GM18502 (cell line): ENCODE measurements around the gene ZNG1E.
"Not testable (repeated sequence)": the region's sequence is repeated elsewhere in the genome, so short reads cannot be mapped to it uniquely, and the experiment has no call there.

Experiments used
- ATAC-seq: cut with Tn5 transposase; IDR thresholded peaks from one replicate; pipeline ENCODE4 v1.9.1; 2021; ENCODE audit warnings: mild to moderate bottlenecking; ENCODE audit not compliant: unreplicated experiment, poor library complexity

Gene ZNG1E

DNA sequence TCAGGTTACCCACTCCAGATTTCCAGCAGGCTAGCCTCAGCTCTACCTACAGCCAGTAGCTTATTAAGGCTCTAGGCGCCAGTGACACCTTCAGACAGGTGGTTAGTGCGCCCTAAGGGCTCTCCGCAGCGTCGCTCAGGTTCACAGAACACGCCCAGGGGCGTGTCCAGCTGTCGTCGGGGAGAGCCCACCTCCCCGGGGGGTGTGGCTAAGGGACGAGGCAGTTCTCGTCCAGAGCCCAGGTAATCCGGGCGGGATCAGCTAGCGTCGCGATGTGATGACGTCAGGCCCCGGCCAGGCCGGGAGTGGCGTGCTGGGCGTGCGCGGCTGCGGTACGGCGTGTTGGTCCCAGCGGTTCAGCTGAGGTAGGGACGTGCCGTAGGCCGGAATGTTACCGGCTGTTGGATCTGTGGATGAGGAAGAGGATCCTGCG, at the start of gene ZNG1E:
ZNG1E (plus strand) TSS at position 340 of the 433 bp plus-strand sequence; CDS start at position 389, 49 bp downstream.
- ATAC-seq = not testable (repeated sequence)

DNA sequence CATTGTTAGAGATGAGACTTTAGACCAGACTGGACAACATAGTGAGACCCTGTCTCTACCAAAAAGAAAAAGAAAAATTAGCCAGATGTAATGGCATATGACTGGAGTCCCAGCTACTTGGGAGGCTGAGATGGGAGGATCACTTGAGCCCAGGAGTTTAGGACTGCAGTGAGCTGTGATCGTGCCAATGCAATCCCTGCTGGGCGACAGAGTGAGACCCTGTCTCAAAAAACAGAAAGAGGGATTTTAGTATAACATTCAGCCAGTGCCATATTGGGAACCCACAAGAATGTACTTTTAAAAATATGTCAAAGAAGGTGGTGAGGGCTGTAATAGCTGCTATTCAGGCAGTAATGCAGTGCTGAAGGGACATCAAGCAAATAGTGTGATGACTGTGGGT, 2.1 kb upstream of the ZNG1E start:
- not testable (repeated sequence) for ATAC-seq

DNA sequence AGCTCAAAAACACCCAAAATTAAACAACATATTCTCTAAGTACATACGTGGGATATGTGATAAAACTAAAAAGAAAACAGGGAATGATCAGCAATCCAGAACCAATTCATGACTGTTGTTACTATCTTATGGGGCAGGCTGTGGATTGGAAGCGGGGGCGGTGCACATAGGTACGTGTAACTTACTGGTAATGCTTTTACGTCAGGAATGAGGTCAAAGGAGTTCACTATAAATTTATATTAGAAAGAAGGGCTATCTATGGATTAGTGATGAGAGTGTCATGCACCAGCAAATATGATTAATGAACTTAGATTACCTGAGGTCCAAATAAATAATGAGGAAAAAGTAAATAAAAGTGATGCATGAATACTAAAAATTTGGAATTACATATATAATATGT, 710 bp upstream of the ZNG1E start:
- ATAC-seq = not testable (repeated sequence)

DNA sequence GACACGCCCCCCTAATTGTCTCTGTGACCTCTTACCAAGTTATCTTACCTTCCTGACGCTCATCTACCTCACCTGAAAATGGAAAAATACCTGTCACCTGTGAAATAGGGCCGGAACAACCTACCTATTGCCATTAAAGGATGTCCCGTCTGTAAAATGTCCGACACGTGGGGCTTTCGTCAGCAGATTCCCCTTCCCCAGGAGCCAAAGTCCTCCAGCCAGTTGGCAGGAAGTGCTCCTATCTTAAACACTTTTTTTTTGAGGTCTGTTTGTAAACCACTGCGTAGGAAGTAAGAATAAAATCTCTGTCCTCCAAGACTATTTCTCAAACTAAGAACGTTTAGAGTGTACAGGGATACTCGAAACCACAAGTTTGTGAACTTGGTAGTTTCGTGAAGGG, 661 bp downstream of the ZNG1E start:
- ATAC-seq = not testable (repeated sequence)

DNA sequence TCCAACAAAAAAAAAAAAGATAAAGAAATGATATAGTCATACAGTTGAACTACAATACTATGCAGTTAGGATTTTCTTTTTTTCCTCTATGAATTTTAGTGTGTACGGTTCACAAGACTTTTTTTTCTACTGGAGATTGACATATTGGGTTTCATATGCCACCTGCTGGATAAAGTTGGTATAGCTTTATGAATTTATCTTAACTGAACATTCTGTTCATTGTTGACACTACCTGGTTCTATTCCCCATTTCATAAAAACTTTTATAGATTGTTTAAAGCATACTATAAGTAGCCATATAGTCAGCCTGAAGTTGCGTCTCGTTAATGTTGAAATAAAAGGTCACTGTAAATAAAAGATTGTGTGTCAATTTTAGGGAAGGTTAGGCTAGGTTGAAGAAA, 2.8 kb downstream of the ZNG1E start:
- not testable (repeated sequence) for ATAC-seq

DNA sequence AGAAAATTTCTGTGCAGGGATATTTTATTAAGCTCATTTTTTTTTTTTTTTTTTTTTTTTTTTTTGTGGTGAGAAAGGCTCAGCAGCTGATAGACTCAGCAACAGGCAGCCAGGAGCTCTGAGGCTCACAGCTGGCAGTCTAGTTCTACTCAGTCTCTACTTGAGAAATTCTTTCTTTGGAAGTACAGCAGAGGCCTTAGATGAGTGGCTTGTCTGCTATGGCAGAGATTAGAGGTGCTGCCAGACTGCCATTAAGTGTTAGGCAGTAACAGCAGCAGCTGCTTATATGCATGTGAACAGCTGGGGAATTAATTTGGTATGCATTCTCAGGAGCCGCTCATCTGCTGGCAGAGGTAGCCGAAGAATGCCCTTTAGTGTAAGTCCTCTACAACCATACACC, 27.8 kb downstream of the ZNG1E start:
- not testable (repeated sequence) for ATAC-seq

DNA sequence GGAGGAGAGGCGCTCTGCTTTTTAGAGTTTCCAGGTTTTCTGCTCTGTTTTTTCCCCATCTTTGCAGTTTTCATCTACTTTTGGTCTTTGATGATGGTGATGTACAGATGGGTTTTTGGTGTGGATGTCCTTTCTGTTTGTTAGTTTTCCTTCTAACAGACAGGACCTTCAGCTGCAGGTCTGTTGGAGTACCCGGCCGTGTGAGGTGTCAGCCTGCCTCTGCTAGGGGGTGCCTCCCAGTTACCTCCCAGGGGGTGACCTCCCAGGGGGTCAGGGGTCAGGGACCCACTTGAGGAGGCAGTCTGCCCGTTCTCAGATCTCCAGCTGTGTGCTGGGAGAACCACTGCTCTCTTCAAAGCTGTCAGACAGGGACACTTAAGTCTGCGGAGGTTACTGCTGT, 38.7 kb downstream of the ZNG1E start:
- not testable (repeated sequence) for ATAC-seq

DNA sequence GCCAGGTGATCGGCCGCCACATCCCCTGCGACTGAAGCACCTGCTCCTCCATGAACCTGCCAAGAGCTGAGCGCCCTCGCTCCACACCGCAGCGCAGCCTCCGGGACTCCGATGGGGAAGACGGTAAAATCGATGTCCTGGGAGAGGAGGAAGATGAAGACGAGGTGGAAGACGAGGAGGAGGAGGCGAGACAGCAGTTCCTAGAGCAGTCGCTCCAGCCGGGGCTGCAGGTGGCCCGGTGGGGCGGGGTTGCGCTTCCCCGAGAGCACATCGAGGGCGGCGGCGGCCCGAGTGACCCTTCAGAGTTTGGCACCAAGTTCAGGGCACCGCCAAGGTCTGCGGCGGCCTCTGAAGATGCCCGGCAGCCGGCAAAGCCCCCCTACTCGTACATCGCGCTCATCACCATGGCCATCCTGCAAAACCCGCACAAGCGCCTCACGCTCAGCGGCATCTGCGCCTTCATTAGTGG, 61.4 kb downstream of the ZNG1E start, which contains the start of gene FOXD4L4:
FOXD4L4 (plus strand) TSS at position 51 of the 469 bp plus-strand sequence; CDS start at position 51, 0 bp downstream.
- not testable (repeated sequence) for ATAC-seq

DNA sequence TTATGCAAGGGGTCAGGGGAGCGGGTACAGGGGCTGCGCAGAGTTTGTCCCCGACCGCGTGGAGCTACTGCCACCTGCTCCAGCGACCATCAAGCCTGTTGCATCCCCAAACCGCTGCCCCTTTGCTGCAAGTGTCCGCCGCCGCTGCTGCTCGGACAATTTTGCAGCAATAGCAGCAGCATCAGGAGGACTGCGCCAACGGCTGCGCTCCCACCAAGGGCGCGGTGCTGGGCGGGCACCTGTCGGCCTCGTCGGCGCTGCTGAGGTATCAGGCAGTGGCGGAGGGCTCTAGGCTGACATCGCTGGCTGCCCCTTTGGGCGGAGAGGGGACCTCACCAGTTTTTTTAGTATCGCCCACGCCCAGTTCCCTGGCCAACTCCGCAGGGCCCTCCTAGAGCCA, 62.4 kb downstream of the ZNG1E start:
- not testable (repeated sequence) for ATAC-seq
